Measurements from ENCODE around the gene PTK6.
A peak's percentile ranks its signal among the peaks of the same experiment; 100 is the strongest.

The PTK6 gene

GRCh38 chr20:63539441-63540370 is 2.5 kb upstream of the PTK6 start:
- peak overlapping the region in 1 of 2 donors; percentile 23 for H3K4me3 Mint-ChIP-seq
- H3K27ac Mint-ChIP-seq, result peak overlapping the region; percentile 59 to 73

GRCh38 chr20:63539092-63539430 is 1.9 kb upstream of the PTK6 start:
- no peaks in the 10 kb centered on the region for H3K27me3 Mint-ChIP-seq
- no peaks in the 10 kb centered on the region for H3K36me3 Mint-ChIP-seq (ENCODE audit: insufficient read depth)
- DNase-seq (no peak), ATAC-seq (replicated peaks) (no peak)
- no peaks in the 10 kb centered on the region for H3K9me3 Mint-ChIP-seq
- peaks cover 13 to 15% of the 10 kb centered on the region in 2 donors for H3K4me1 Mint-ChIP-seq (ENCODE audit: low read depth in 2 of 2)
- H3K4me3 Mint-ChIP-seq, result peak overlapping the region in 1 of 2 donors; percentile 12
- H3K27ac Mint-ChIP-seq, result peak overlapping the region; percentile 59 to 73

More at GRCh38 chr20:63539441-63540370, 2.5 kb upstream of the PTK6 start:
- Mint-ChIP-seq H3K9me3 (no peaks in the 10 kb centered on the region), H3K27me3 (peaks cover 0 to 2% of the 10 kb centered on the region in 2 donors), H3K36me3 (ENCODE audit: insufficient read depth) (no peaks in the 10 kb centered on the region), H3K4me1 (ENCODE audit: low read depth in 2 of 2) (peaks cover 13 to 15% of the 10 kb centered on the region in 2 donors)
- no peak for DNase-seq
- ATAC-seq (replicated peaks), result no peak

GRCh38 chr20:63538204-63539091 is 1.3 kb upstream of the PTK6 start:
- H3K36me3 Mint-ChIP-seq (ENCODE audit: insufficient read depth), result no peaks in the 10 kb centered on the region
- no peaks in the 10 kb centered on the region for H3K27me3 Mint-ChIP-seq
- peak overlapping the region; percentile 69 to 75 for H3K4me3 Mint-ChIP-seq
- peaks cover 13 to 15% of the 10 kb centered on the region in 2 donors for H3K4me1 Mint-ChIP-seq (ENCODE audit: low read depth in 2 of 2)
- peak overlapping the region; percentile 79 to 82 for H3K27ac Mint-ChIP-seq
- no peaks in the 10 kb centered on the region for H3K9me3 Mint-ChIP-seq
- peak; percentile 39 to 45 (median 42) for DNase-seq
- ATAC-seq (replicated peaks), result peak; percentile 20

GRCh38 chr20:63537525-63538203 is 488 bp upstream of the PTK6 start:
- peak; percentile 88 for ATAC-seq (replicated peaks)
- peak; percentile 93 to 94 (median 93) for DNase-seq
- H3K27ac Mint-ChIP-seq, result peak overlapping the region; percentile 79 to 82
- H3K4me3 Mint-ChIP-seq, result peak overlapping the region; percentile 69 to 75
- H3K9me3 Mint-ChIP-seq, result no peaks in the 10 kb centered on the region
- no peaks in the 10 kb centered on the region for H3K36me3 Mint-ChIP-seq (ENCODE audit: insufficient read depth)
- H3K4me1 Mint-ChIP-seq (ENCODE audit: low read depth in 2 of 2), result peaks cover 13 to 15% of the 10 kb centered on the region in 2 donors
- no peaks in the 10 kb centered on the region for H3K27me3 Mint-ChIP-seq

GRCh38 chr20:63536241-63536977 is 767 bp downstream of the PTK6 start:
- no peaks in the 10 kb centered on the region for H3K36me3 Mint-ChIP-seq (ENCODE audit: insufficient read depth)
- H3K4me1 Mint-ChIP-seq (ENCODE audit: low read depth in 2 of 2), result peaks cover 13 to 15% of the 10 kb centered on the region in 2 donors
- no peaks in the 10 kb centered on the region for H3K27me3 Mint-ChIP-seq
- ATAC-seq (replicated peaks), result no peak
- no peaks in the 10 kb centered on the region for H3K9me3 Mint-ChIP-seq
- no peak overlapping the region for H3K27ac Mint-ChIP-seq
- H3K4me3 Mint-ChIP-seq, result peak overlapping the region in 1 of 2 donors; percentile 69
- no peak for DNase-seq

GRCh38 chr20:63534831-63535651 is 2.1 kb downstream of the PTK6 start:
- Mint-ChIP-seq H3K4me1 (ENCODE audit: low read depth in 2 of 2) (peaks cover 13 to 15% of the 10 kb centered on the region in 2 donors), H3K4me3 (no peak overlapping the region), H3K36me3 (ENCODE audit: insufficient read depth) (no peaks in the 10 kb centered on the region), H3K27ac (no peak overlapping the region), H3K27me3 (no peaks in the 10 kb centered on the region), H3K9me3 (no peaks in the 10 kb centered on the region)
- no peak for ATAC-seq (replicated peaks)
- no peak for DNase-seq

- Mint-ChIP-seq H3K27me3 (no peaks in the 10 kb centered on the region), H3K4me1 (ENCODE audit: low read depth in 2 of 2) (peaks cover 13 to 15% of the 10 kb centered on the region in 2 donors), H3K36me3 (ENCODE audit: insufficient read depth) (no peaks in the 10 kb centered on the region), H3K9me3 (no peaks in the 10 kb centered on the region), H3K4me3 (no peak overlapping the region), H3K27ac (no peak overlapping the region)
- ATAC-seq (replicated peaks) (no peak), DNase-seq (no peak)
Observed at GRCh38 chr20:63534427-63534830, 2.7 kb downstream of the PTK6 start.

- no peak for ATAC-seq (replicated peaks)
- H3K27ac Mint-ChIP-seq, result no peak overlapping the region
- no peak overlapping the region for H3K4me3 Mint-ChIP-seq
- no peak for DNase-seq
- H3K9me3 Mint-ChIP-seq, result no peaks in the 10 kb centered on the region
- H3K27me3 Mint-ChIP-seq, result no peaks in the 10 kb centered on the region
- H3K36me3 Mint-ChIP-seq (ENCODE audit: insufficient read depth), result no peaks in the 10 kb centered on the region
- peaks cover 10 to 15% of the 10 kb centered on the region in 2 donors for H3K4me1 Mint-ChIP-seq (ENCODE audit: low read depth in 2 of 2)
Observed at GRCh38 chr20:63533871-63534393, 3.2 kb downstream of the PTK6 start.

- no peaks in the 10 kb centered on the region for H3K27me3 Mint-ChIP-seq
- H3K9me3 Mint-ChIP-seq, result no peaks in the 10 kb centered on the region
- ATAC-seq (replicated peaks) (no peak), DNase-seq (no peak)
- peaks cover 10 to 19% of the 10 kb centered on the region in 2 donors for H3K4me1 Mint-ChIP-seq (ENCODE audit: low read depth in 2 of 2)
- no peaks in the 10 kb centered on the region for H3K36me3 Mint-ChIP-seq (ENCODE audit: insufficient read depth)
- no peak overlapping the region for H3K4me3 Mint-ChIP-seq
- H3K27ac Mint-ChIP-seq, result peak overlapping the region in 1 of 2 donors; percentile 32
Observed at GRCh38 chr20:63533388-63533787, 3.8 kb downstream of the PTK6 start.

GRCh38 chr20:63532449-63532971 is 4.7 kb downstream of the PTK6 start:
- H3K4me1 Mint-ChIP-seq (ENCODE audit: low read depth in 2 of 2), result peaks cover 7 to 10% of the 10 kb centered on the region in 2 donors
- no peaks in the 10 kb centered on the region for H3K9me3 Mint-ChIP-seq
- H3K4me3 Mint-ChIP-seq, result no peak overlapping the region
- no peaks in the 10 kb centered on the region for H3K36me3 Mint-ChIP-seq (ENCODE audit: insufficient read depth)
- no peak for ATAC-seq (replicated peaks)
- no peaks in the 10 kb centered on the region for H3K27me3 Mint-ChIP-seq
- H3K27ac Mint-ChIP-seq, result peak overlapping the region in 1 of 2 donors; percentile 32
- no peak for DNase-seq

- Mint-ChIP-seq H3K27me3 (no peaks in the 10 kb centered on the region), H3K4me1 (ENCODE audit: low read depth in 2 of 2) (peaks cover 3 to 6% of the 10 kb centered on the region in 2 donors), H3K27ac (no peak overlapping the region), H3K36me3 (ENCODE audit: insufficient read depth) (no peaks in the 10 kb centered on the region), H3K9me3 (no peaks in the 10 kb centered on the region), H3K4me3 (no peak overlapping the region)
- no peak for DNase-seq
- ATAC-seq (replicated peaks), result no peak
Observed at GRCh38 chr20:63531686-63532448, 5.3 kb downstream of the PTK6 start.
